A673 (cell line): Measurements from ENCODE around the gene TTLL12. TPM values are rescaled to one million over a fixed set of nuclear protein-coding genes. Genes with fewer than 3 reads are reported as not detected.

Source experiments
- BruUV-seq: library from RNA; stranded (reverse); fragments of 400-500 nt; replicated peaks from 2 replicates; lab custom pipeline; 2021; lab: Mats Ljungman, UMichigan
- CTCF ChIA-PET: fragments of 300-600 bp; sonication (Branson Sonifier 250); formaldehyde crosslinking; loops from one replicate; lab custom pipeline; 2022; ENCODE audit warnings: antibody characterized with exemption; lab: Charles Lee
- POLR2A ChIA-PET: fragments of 300-600 bp; sonication (Branson Sonifier 250); formaldehyde crosslinking; loops from one replicate; lab custom pipeline; 2022; ENCODE audit warnings: antibody characterized with exemption; ENCODE audit not compliant: low non-redundant PET; lab: Charles Lee
- DNase-seq: peaks from one replicate; pipeline ENCODE4 v3.0.0-alpha.2; 2015; ENCODE audit warnings: low spot score
- H3K27ac ChIP-seq: fragments of 200-600 bp; sonication (generic); 2 replicates; pipeline ENCODE4 v1.5.1; 2016; ENCODE audit warnings: mixed run types, low read depth, mild to moderate bottlenecking, mixed read lengths, antibody characterized with exemption, low read length; ENCODE audit not compliant: poor library complexity, severe bottlenecking
- H3K27me3 ChIP-seq: fragments of 200-600 bp; sonication (generic); replicated peaks from 2 replicates; pipeline ENCODE4 v1.6.1; 2017; ENCODE audit warnings: mixed run types, low read depth, mild to moderate bottlenecking, mixed read lengths, antibody characterized with exemption, low read length; ENCODE audit not compliant: insufficient read depth, poor library complexity
- H3K36me3 ChIP-seq: fragments of 200-600 bp; sonication (generic); 2 replicates; pipeline ENCODE4 v1.6.1; 2016; ENCODE audit warnings: mixed run types, mild to moderate bottlenecking, mixed read lengths, antibody characterized with exemption, low read length; ENCODE audit not compliant: insufficient read depth, poor library complexity, severe bottlenecking
- H3K4me1 ChIP-seq: fragments of 200-600 bp; sonication (generic); 2 replicates; pipeline ENCODE4 v1.6.1; 2017; ENCODE audit warnings: mixed run types, mild to moderate bottlenecking, mixed read lengths, antibody characterized with exemption, low read length; ENCODE audit not compliant: insufficient read depth, poor library complexity, severe bottlenecking
- H3K4me3 ChIP-seq: fragments of 200-600 bp; sonication (generic); 2 replicates; pipeline ENCODE4 v1.5.1; 2016; ENCODE audit warnings: low read depth, mixed run types, mild to moderate bottlenecking, mixed read lengths, low read length; ENCODE audit not compliant: poor library complexity, severe bottlenecking
- H3K9me3 ChIP-seq: fragments of 200-600 bp; sonication (generic); 2 replicates; pipeline ENCODE4 v1.6.1; 2016; ENCODE audit warnings: mixed run types, low read depth, mild to moderate bottlenecking, mixed read lengths, antibody characterized with exemption, low read length; ENCODE audit not compliant: poor library complexity, severe bottlenecking
- EZH2 ChIP-seq: fragments of 200-600 bp; sonication (generic); IDR thresholded peaks from 2 replicates; pipeline ENCODE4 v1.6.1; 2017; ENCODE audit warnings: borderline replicate concordance, low read depth, mild to moderate bottlenecking, mixed read lengths, antibody characterized with exemption, low read length; ENCODE audit not compliant: poor library complexity, severe bottlenecking
- intact Hi-C: fragments of 100-400 bp; cut with micrococcal nuclease; formaldehyde crosslinking; loops from one replicate; pipeline ENCODE4 v1.10.0; 2022; ENCODE audit not compliant: unreplicated experiment
- total RNA-seq: library from RNA; stranded (reverse); gene quantifications from 2 replicates; pipeline ENCODE4 v1.2.3, GENCODE V29; 2021
- TF ChIP-seq, protein P1 (sequence below): fragments of 300-800, 200-600 bp; sonication (generic); conservative IDR thresholded peaks from 2 replicates; pipeline ENCODE4 v1.5.1; 2017; ENCODE audit warnings: low read depth, mild to moderate bottlenecking, antibody characterized with exemption, low read length, moderate library complexity, mixed read lengths

Gene TTLL12
- total RNA-seq, 1 experiment from 2014 or later, result 138 TPM

DNA sequence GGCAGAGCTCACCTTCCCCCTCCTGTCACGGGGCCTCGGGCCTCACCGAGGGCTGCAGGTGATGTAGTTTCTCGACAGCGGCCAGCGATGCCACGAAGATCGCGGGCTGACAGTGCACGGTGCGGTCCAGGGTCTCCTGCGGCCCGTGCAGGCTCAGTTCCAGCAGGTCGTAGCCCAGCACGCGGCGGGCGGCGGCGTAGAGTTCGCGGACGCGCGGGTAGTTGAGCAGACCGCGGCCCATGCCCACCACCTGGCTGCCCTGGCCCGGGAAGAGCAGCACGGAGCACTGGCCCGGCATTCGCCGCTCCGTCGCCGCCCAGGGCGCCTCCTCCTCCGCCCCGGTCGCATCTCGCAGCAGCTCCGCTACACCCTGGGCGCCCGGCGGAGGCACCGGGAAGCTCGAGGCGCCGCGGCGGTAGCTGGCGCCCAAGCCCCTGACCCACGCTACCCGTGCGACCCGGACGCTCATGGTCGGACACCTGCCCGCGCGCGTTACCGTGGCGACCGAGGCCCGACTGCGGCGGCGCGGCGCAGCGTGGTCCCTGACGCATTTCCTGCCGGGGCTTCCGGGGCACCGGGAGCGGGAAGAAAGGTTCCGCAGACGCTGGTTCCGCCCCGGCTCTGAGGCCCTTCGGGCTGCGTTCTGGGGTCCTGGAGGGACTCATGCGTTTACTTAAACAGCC is 43.9 kb downstream of the TTLL12 start, which contains the start of gene MCAT:
TSS of gene MCAT (minus strand) at position 519 of the 683 bp plus-strand sequence. CDS start at position 469, 50 bp downstream.
- TF ChIP-seq EZH2, result no peak
- TF ChIP-seq, protein P1, sequence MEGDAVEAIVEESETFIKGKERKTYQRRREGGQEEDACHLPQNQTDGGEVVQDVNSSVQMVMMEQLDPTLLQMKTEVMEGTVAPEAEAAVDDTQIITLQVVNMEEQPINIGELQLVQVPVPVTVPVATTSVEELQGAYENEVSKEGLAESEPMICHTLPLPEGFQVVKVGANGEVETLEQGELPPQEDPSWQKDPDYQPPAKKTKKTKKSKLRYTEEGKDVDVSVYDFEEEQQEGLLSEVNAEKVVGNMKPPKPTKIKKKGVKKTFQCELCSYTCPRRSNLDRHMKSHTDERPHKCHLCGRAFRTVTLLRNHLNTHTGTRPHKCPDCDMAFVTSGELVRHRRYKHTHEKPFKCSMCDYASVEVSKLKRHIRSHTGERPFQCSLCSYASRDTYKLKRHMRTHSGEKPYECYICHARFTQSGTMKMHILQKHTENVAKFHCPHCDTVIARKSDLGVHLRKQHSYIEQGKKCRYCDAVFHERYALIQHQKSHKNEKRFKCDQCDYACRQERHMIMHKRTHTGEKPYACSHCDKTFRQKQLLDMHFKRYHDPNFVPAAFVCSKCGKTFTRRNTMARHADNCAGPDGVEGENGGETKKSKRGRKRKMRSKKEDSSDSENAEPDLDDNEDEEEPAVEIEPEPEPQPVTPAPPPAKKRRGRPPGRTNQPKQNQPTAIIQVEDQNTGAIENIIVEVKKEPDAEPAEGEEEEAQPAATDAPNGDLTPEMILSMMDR, result no peak
- peaks cover 9% of the 10 kb centered on the region for H3K4me1 ChIP-seq
- H3K27me3 ChIP-seq, result no peaks in the 10 kb centered on the region
- peak; percentile 91 for DNase-seq
- H3K9me3 ChIP-seq, result no peaks in the 10 kb centered on the region
- H3K27ac ChIP-seq, result peak within 1 kb of the TSS; percentile 91
- intact Hi-C loops, result no loop called here
- H3K4me3 ChIP-seq, result peak within 1 kb of the TSS; percentile 88
- ChIA-PET POLR2A (no interaction called here), CTCF (no interaction called here)
- TSS peak; percentile 65 for BruUV-seq
- peaks cover 24% of the 10 kb centered on the region for H3K36me3 ChIP-seq

DNA sequence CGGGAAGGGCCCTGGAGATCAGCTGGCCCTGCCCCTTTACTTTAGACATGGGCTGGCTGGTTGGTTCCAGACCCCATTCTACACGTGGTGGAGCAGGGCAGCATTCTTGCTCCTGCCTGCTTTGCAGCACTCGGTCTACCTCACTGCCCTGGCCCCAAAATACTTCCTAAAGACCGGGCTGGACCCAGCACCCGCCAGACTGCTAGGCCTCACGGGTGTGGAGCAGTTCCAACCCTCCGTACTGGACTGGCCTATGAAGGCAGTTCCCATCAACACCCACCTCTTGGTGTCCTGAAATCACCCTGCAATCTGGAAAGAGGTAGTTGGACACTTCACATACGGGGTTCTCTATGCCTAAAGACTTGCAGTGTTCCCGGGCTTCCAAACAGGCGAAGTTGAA is 50.1 kb downstream of the TTLL12 start:
- Histone ChIP-seq H3K9me3 (no peaks in the 10 kb centered on the region), H3K36me3 (peaks cover 66% of the 10 kb centered on the region), H3K4me1 (peaks cover under 1% of the 10 kb centered on the region), H3K27ac (no peak overlapping the region), H3K4me3 (no peak overlapping the region), H3K27me3 (no peaks in the 10 kb centered on the region)
- TF ChIP-seq EZH2, result no peak
- TF ChIP-seq, protein P1, result no peak
- ChIA-PET POLR2A (no interaction called here), CTCF (no interaction called here)
- no peak for DNase-seq
- intact Hi-C loops, result no loop called here
- no TSS peak for BruUV-seq

DNA sequence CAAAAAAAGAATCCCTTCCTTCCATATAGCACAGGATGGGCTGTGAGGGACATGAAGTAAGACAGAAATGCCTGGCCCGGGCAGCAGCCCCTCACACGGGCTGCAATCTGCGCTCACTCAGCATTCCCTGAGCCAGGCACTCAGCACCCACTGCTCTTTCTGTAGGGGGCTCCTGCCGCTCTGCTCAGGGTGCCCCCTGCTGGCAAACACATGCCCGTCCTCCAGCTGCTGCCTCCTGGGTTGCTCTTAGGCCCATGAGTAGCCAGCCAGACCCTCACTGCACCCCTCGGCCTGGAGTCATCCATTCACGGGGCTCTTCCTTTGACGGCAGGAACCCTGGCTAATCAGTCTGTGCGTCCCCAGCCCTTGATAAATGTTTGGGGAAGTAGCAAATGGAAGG is 50.7 kb downstream of the TTLL12 start:
- peaks cover 63% of the 10 kb centered on the region for H3K36me3 ChIP-seq
- H3K27me3 ChIP-seq, result no peaks in the 10 kb centered on the region
- no peaks in the 10 kb centered on the region for H3K9me3 ChIP-seq
- no TSS peak for BruUV-seq
- H3K27ac ChIP-seq, result no peak overlapping the region
- TF ChIP-seq, protein P1, result peak; percentile 78
- no peak for TF ChIP-seq EZH2
- intact Hi-C loops, result no loop called here
- ChIA-PET CTCF (no interaction called here), POLR2A (no interaction called here)
- H3K4me1 ChIP-seq, result no peaks in the 10 kb centered on the region
- DNase-seq, result peak; percentile 62
- no peak overlapping the region for H3K4me3 ChIP-seq
